NCI-H774 (cell line): ENCODE measurements around the gene PROSER1.
A peak's percentile ranks its signal among the peaks of the same experiment; 100 is the strongest.
"Not testable (repeated sequence)": the region's sequence is repeated elsewhere in the genome, so short reads cannot be mapped to it uniquely, and the experiment has no call there.

Experiments used
- DNase-seq: peaks from one replicate; lab custom pipeline; 2025; lab: John Stamatoyannopoulos, UW

Gene PROSER1

DNA sequence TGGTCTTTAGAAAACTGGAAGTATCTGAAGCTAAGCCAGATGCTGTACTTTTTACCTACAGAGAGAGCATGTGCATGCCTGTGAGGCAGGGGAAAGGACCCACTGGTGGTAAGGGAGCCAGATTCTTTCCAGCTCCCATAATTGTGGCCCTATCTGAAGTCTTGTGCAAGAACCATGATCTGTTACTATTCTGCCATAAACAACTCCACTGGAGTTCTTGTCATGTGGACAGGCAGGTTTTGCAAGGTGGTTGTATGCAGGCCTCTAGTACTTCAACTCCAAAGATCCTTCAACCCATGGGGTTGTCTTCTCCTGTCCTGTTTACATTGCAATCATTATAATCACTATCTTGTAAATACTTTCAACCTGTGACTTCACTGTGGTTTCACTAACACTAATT, 14.1 kb downstream of the PROSER1 start:
- no peak for DNase-seq

DNA sequence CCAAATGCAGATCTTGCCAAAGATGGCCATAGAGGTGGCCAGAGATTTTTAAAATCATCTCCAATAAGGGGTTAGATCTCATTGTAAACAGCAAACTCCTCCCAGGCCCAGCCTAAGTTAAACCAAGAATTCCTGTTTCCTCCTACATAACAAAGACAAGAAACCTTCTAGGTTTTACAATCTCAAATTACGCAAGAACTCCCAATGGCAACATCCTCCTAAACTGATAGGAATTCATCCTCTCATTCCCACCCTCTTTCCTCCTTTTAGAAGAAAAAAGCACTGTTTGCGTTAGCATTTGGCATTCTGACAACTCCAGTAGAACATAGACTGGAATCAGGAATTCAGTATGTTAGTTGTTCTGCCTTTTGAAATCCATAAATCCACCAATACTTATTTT, 14.6 kb downstream of the PROSER1 start:
- DNase-seq, result no peak

DNA sequence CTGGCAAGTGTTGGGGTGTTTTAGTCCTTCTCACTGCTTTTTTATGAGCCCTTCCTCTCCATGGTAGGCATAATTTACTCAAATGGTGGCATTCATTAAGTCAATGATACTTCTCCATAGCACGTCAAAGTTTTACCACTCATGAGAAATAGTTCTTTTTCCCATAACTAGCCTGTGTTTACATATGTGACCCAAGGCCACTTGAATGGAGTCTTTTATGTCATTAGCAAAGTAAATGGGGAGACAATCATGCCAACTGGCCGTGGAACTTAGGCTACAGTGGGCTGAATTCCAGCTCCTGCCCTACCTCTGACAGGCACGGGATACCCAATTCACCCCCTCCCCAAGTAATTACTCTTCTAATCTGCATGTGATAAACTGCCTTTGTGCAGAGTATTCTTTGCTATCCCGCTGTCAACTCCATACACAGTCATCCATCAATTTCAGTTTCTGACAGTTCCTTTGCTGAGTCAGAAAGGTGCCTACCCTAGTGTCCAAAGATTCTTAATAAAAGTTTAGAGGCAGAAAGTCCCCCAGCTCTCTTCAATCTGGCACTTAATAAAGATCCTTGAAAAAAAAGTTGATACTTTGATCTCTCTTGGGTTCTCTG, 16.9 kb downstream of the PROSER1 start:
- peak; percentile 8 for DNase-seq

GRCh38 chr13:39016787-39017186, 21.1 kb downstream of the PROSER1 start:
- DNase-seq, result no peak

DNA sequence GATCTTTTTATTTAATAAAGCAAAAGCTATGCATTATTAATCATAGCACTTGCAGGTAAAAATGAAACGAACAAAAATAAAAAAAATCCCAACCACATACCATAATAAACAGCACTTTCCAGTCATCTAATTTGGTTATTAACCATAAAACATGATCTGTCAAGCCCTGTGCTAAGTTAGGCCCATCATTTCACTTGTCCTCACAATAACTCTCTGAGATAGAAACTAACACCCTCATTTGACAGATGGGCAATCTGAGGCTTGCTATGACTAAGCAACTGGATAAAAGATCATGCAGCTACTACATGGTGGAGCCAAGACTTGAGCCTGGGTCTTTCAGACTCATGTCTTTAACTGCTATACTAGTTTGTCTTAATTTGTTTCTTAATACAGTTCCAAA, 21.8 kb downstream of the PROSER1 start:
- no peak for DNase-seq

GRCh38 chr13:39013462-39013861, 24.4 kb downstream of the PROSER1 start:
- DNase-seq, result no peak

- DNase-seq, result no peak
These were observed 25.3 kb downstream of the PROSER1 start for GRCh38 chr13:39012608-39013007.

DNA sequence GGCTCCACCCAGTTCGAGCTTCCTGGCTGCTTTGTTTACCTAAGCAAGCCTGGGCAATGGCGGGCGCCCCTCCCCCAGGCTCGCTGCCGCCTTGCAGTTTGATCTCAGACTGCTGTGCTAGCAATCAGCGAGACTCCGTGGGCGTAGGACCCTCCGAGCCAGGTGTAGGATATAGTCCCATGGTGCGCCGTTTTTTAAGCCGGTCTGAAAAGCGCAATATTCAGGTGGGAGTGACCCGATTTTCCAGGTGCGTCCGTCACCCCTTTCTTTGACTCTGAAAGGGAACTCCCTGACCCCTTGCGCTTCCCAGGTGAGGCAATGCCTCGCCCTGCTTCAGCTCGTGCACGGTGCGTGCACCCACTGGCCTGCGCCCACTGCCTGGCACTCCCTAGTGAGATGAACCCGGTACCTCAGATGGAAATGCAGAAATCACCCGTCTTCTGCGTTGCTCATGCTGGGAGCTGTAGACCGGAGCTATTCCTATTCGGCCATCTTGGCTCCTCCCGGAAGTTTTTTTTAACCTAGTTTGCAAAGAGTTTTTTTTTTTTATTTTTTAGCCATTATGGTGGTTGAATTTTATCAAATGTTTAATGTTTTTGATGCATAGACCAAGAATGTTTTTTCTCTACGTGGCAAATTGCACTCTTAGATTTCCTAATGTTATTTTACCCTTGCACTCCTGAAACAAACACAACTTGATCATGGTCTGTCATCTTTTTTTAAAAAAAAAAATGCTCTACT, 31.3 kb downstream of the PROSER1 start:
- DNase-seq, result not testable (repeated sequence)

DNA sequence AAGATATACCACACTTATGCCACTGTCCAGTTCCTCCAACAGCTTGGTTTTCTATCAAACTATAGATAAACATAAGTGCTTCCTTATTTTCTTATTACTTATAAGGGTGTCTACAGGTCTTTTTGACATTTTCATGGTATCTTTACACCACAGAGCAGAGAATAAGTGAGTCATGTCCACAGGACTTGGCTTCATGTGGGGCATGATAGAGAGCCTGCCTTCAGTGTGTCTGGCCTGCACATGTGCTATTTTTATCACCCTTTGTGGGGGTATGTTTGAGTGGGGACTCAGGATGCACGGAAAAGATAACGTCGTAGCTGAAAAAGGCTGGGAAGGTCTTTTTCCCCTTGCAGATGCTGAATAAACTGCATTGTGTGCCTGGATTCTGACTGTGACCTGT, 39.1 kb downstream of the PROSER1 start:
- no peak for DNase-seq

- no peak for DNase-seq
These were observed 44.5 kb downstream of the PROSER1 start for GRCh38 chr13:38993381-38993780.

GRCh38 chr13:38990693-38991092, 47.2 kb downstream of the PROSER1 start, which contains the start of gene STOML3:
Gene STOML3, minus strand, starts transcription at chr13:38990831. Its CDS starts 110 bp downstream, at chr13:38990721.
- DNase-seq, result no peak

- DNase-seq, result no peak
These were observed 56.8 kb downstream of the PROSER1 start for GRCh38 chr13:38981096-38981495.

DNA sequence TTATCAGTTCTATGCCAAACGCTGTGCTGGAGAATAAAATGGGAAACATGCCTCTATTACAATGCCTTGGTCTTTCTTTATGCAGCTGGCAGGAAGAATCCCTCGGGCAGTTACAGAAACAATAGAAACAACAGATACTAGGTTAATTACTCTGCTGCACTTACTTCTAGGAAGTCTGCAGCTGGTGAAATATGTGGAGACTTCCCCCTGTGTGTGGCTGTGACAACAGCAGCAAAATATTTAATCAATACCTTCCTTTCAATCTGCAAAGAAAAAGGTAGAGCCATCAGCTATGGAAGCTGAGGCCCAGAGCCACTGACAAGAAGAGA, 57.2 kb downstream of the PROSER1 start:
- DNase-seq, result no peak

GRCh38 chr13:38979891-38980749, 57.8 kb downstream of the PROSER1 start:
- peak; percentile 8 for DNase-seq

GRCh38 chr13:38970380-38971051, 67.4 kb downstream of the PROSER1 start:
- DNase-seq, result no peak

DNA sequence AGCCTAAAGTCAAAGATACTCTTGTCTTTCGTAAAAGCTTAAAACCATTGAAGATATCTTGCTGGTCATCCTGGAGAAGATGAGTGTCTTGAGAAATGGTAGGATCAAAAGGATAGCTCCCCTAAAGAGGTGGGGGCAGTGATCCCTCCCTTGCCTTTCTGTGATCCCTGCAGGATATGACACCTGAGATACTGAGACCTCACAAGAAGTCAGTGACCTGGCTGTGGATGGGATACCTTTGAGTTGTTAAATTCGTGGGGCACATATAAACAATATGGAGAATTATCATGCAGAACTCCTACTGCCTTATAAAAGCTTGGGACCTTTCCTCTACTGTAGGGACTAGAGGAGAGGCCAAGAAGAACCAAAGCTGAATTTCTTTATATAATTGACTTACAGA, 68.7 kb downstream of the PROSER1 start:
- DNase-seq, result no peak

- DNase-seq, result no peak
These were observed 70.4 kb downstream of the PROSER1 start for GRCh38 chr13:38967446-38967845.

DNA sequence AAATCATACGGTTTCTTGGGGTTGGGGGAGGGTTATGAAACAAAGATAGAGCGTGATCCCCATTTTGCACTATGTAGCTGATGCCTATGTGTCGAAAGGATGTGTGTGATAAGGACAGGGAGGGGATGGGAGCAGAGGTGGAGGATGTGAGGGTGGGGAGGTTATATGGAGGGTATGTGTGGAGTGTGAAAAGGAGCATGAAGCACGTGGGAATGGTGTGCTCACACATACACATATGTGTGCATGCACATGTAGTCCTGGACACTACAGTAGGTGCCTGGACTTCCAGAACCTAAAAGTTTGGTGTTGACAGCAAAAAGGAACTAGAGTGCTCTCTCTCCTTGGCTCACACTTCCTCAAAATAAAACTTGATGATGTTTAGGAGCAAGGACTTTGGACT, 72.6 kb downstream of the PROSER1 start:
- DNase-seq, result no peak

DNA sequence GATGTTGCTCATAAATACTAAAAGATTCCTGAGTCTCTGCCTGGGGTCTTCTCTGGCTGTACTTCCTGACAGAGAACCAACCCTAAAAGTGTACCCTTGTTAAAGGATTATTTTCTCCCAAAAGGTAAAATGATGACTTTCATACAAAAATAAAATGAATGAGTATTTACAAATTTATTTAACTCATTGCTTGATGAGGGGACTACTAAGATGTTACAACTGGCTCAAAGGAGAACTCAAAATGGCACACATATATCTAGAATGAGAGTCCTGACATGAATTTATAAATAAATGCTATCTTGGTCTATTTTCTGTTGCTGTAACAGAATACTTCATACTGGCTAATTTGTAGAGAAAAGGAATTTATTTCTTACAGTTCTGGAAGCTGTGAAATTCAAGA, 77.7 kb downstream of the PROSER1 start:
- no peak for DNase-seq
